H1 (cell line): ENCODE measurements around the gene SLIT3. TPM values are rescaled to one million over a fixed set of nuclear protein-coding genes. Genes with fewer than 3 reads are reported as not detected.

Experiments used
- CTCF ChIA-PET: fragments of 300-600 bp; sonication (Branson Sonifier 250); formaldehyde crosslinking; loops from one replicate; lab custom pipeline; 2021; ENCODE audit not compliant: partially characterized antibody; lab: Charles Lee
- POLR2A ChIA-PET: fragments of 300-600 bp; sonication (Branson Sonifier 250); formaldehyde crosslinking; loops from one replicate; lab custom pipeline; 2021; ENCODE audit warnings: inconsistent platforms; ENCODE audit not compliant: partially characterized antibody; lab: Charles Lee
- DNase-seq, 2 experiments: peaks; one replicate each; pipeline versions ENCODE4 v3.0.0 to v3.0.0-alpha.2; 2010 to 2022; ENCODE audit warnings: low spot score in 2 of 2, low read depth in 1 of 2, mixed read lengths in 1 of 2
- FAIRE-seq: peaks from 2 replicates; lab custom pipeline; 2011; peaks lifted over from hg19 to GRCh38; lab: Jason Lieb, UNC
- H2AFZ ChIP-seq: 2 replicates; pipeline ENCODE4 v1.8.1; 2012; ENCODE audit warnings: low read length, inconsistent platforms
- H2AK5ac ChIP-seq: 2 replicates; pipeline ENCODE4 v1.6.1; 2013; ENCODE audit warnings: low read depth, low read length
- H2BK120ac ChIP-seq: replicated peaks from 2 replicates; pipeline ENCODE3; 2013; ENCODE audit warnings: low read depth, low read length, inconsistent platforms
- H2BK12ac ChIP-seq: 2 replicates; pipeline ENCODE4 v1.6.1; 2013; ENCODE audit warnings: low read depth, low read length
- H2BK15ac ChIP-seq: 2 replicates; pipeline ENCODE4 v1.6.1; 2013; ENCODE audit warnings: low read length
- H2BK20ac ChIP-seq: 2 replicates; pipeline ENCODE4 v1.6.1; 2013; ENCODE audit warnings: low read length
- H2BK5ac ChIP-seq: 2 replicates; pipeline ENCODE4 v1.6.1; 2013; ENCODE audit warnings: low read depth, low read length
- H3K14ac ChIP-seq: 2 replicates; pipeline ENCODE4 v1.6.1; 2013; ENCODE audit warnings: inconsistent platforms; ENCODE audit not compliant: insufficient read length
- H3K18ac ChIP-seq: 2 replicates; pipeline ENCODE4 v1.6.1; 2013; ENCODE audit warnings: low read length; ENCODE audit errors: extremely low read depth
- H3K23ac ChIP-seq: 2 replicates; pipeline ENCODE4 v1.6.1; 2013; ENCODE audit warnings: inconsistent platforms; ENCODE audit not compliant: insufficient read length
- H3K23me2 ChIP-seq: 2 replicates; pipeline ENCODE4 v1.6.1; 2013; ENCODE audit warnings: low read depth, low read length
- H3K27ac ChIP-seq: 2 replicates; pipeline ENCODE4 v1.6.1; 2011; ENCODE audit warnings: low read depth, low read length, inconsistent platforms
- H3K27me3 ChIP-seq, 4 experiments: replicated peaks in 1 of 4; 1 replicate in 1 of 4; 2 replicates in 3 of 4; pipeline versions ENCODE4 v1.6.1 to v1.8.1; 2011 to 2013; ENCODE audit warnings: low read length in 3 of 4, mild to moderate bottlenecking in 3 of 4, inconsistent platforms in 2 of 4, mixed read lengths in 2 of 4, moderate library complexity in 1 of 4; ENCODE audit not compliant: control insufficient read depth in 3 of 4, insufficient read depth in 3 of 4; ENCODE audit errors: extremely low read depth in 1 of 4
- H3K36me3 ChIP-seq, 4 experiments: 2 replicates each; pipeline versions ENCODE4 v1.6.1 to v1.8.1; 2011 to 2013; ENCODE audit warnings: mild to moderate bottlenecking in 4 of 4, low read length in 3 of 4, moderate library complexity in 2 of 4, control low read depth in 1 of 4, inconsistent platforms in 1 of 4; ENCODE audit not compliant: insufficient read depth in 4 of 4, control insufficient read depth in 2 of 4
- H3K4ac ChIP-seq: replicated peaks from 2 replicates; pipeline ENCODE3; 2013; ENCODE audit warnings: low read length, low read depth, mixed read lengths, inconsistent platforms; ENCODE audit not compliant: insufficient read length
- H3K4me1 ChIP-seq, 4 experiments: replicated peaks in 1 of 4; 1 replicate in 1 of 4; 2 replicates in 3 of 4; pipeline versions ENCODE4 v1.6.1 to v1.8.1; 2011 to 2013; ENCODE audit warnings: low read length in 3 of 4, inconsistent platforms in 2 of 4, mixed read lengths in 1 of 4; ENCODE audit not compliant: insufficient read depth in 4 of 4, control insufficient read depth in 3 of 4
- H3K4me2 ChIP-seq, 2 experiments: 2 replicates each; pipeline versions ENCODE4 v1.6.1 to v1.8.1; 2011 to 2013; ENCODE audit warnings: low read depth in 2 of 2, low read length in 2 of 2, control low read depth in 1 of 2, inconsistent platforms in 1 of 2, mild to moderate bottlenecking in 1 of 2; ENCODE audit not compliant: insufficient read depth in 1 of 2
- H3K4me3 ChIP-seq, 4 experiments: fragments of 200-600, 300-600 bp in 1 of 4; sonication (generic), shearing (Covaris generic), sonication (Bioruptor Twin) in 1 of 4; 2 replicates each; pipeline versions ENCODE4 v1.5.1 to v1.8.1; 2011 to 2016; ENCODE audit warnings: low read length in 4 of 4, low read depth in 3 of 4, control low read depth in 2 of 4, inconsistent platforms in 2 of 4, mild to moderate bottlenecking in 2 of 4, mixed read lengths in 1 of 4, moderate library complexity in 1 of 4; ENCODE audit not compliant: insufficient read depth in 2 of 4; ENCODE audit errors: extremely low read depth in 1 of 4
- H3K56ac ChIP-seq: replicated peaks from 2 replicates; pipeline ENCODE3; 2013; ENCODE audit warnings: low read depth, mild to moderate bottlenecking, mixed read lengths, low read length, inconsistent platforms; ENCODE audit not compliant: insufficient read length
- H3K79me1 ChIP-seq: 2 replicates; pipeline ENCODE4 v1.6.1; 2013; ENCODE audit warnings: low read depth, low read length, control low read depth
- H3K79me2 ChIP-seq, 2 experiments: 2 replicates each; pipeline versions ENCODE4 v1.6.1 to v1.8.1; 2012 to 2013; ENCODE audit warnings: low read length in 2 of 2, mild to moderate bottlenecking in 2 of 2, inconsistent platforms in 1 of 2; ENCODE audit not compliant: insufficient read depth in 2 of 2, control insufficient read depth in 1 of 2
- H3K9ac ChIP-seq, 4 experiments: replicated peaks in 1 of 4; 1 replicate in 1 of 4; 2 replicates in 3 of 4; pipeline versions ENCODE4 v1.6.1 to v1.8.1; 2011 to 2013; ENCODE audit warnings: low read depth in 3 of 4, low read length in 3 of 4, control low read depth in 2 of 4, mild to moderate bottlenecking in 2 of 4, moderate library complexity in 2 of 4, inconsistent platforms in 1 of 4; ENCODE audit errors: extremely low read depth in 1 of 4
- H3K9me3 ChIP-seq, 2 experiments: 2 replicates each; pipeline versions ENCODE4 v1.6.1 to v1.8.1; 2012 to 2013; ENCODE audit warnings: mild to moderate bottlenecking in 2 of 2, moderate library complexity in 2 of 2, control low read depth in 1 of 2, inconsistent platforms in 1 of 2, low read depth in 1 of 2, low read length in 1 of 2, mixed read lengths in 1 of 2; ENCODE audit not compliant: insufficient read depth in 2 of 2
- H4K20me1 ChIP-seq, 2 experiments: replicated peaks in 1 of 2; 2 replicates each; pipeline versions ENCODE3 to v1.8.1; 2011 to 2013; ENCODE audit warnings: inconsistent platforms in 2 of 2, low read length in 2 of 2, mild to moderate bottlenecking in 1 of 2; ENCODE audit not compliant: insufficient read depth in 2 of 2, control insufficient read depth in 1 of 2
- H4K5ac ChIP-seq: 2 replicates; pipeline ENCODE4 v1.6.1; 2013; ENCODE audit warnings: low read length, low read depth, mixed read lengths, inconsistent platforms; ENCODE audit not compliant: insufficient read length
- H4K8ac ChIP-seq: 2 replicates; pipeline ENCODE4 v1.8.0; 2013; ENCODE audit warnings: mild to moderate bottlenecking, moderate library complexity, low read length, inconsistent platforms; ENCODE audit not compliant: insufficient read depth; ENCODE audit errors: extremely low read depth
- H4K91ac ChIP-seq: replicated peaks from 2 replicates; pipeline ENCODE3; 2013; ENCODE audit warnings: low read length, mixed read lengths, inconsistent platforms; ENCODE audit not compliant: insufficient read length
- CBX8 ChIP-seq: fragments of 300-800, 300-1000 bp; sonication (generic); IDR thresholded peaks from 2 replicates; pipeline ENCODE4 v1.7.1; 2016; ENCODE audit warnings: low read depth, low read length, borderline replicate concordance
- MAFK ChIP-seq: IDR thresholded peaks from 2 replicates; pipeline ENCODE4 v1.6.1; 2012; ENCODE audit warnings: low read depth, mild to moderate bottlenecking, improper control_type of control experiment, low read length
- POU5F1 ChIP-seq: IDR thresholded peaks from 2 replicates; pipeline ENCODE4 v1.6.1; 2011; ENCODE audit warnings: low read depth, mild to moderate bottlenecking, low read length, moderate library complexity
- RAD21 ChIP-seq, 2 experiments: IDR thresholded peaks in 1 of 2; conservative IDR thresholded peaks in 1 of 2; 2 replicates each; pipeline ENCODE4 v1.6.1; 2011; ENCODE audit warnings: low read depth in 2 of 2, low read length in 2 of 2, improper control_type of control experiment in 1 of 2, inconsistent platforms in 1 of 2, mild to moderate bottlenecking in 1 of 2, moderate library complexity in 1 of 2
- RNF2 ChIP-seq: fragments of 200-900, 300-1000 bp; sonication (generic); IDR thresholded peaks from 2 replicates; pipeline ENCODE4 v1.7.1; 2016; ENCODE audit warnings: borderline replicate concordance, low read depth, mild to moderate bottlenecking, antibody characterized with exemption, low read length; ENCODE audit not compliant: poor library complexity, severe bottlenecking; ENCODE audit errors: missing control alignments
- SRF ChIP-seq: IDR thresholded peaks from 2 replicates; pipeline ENCODE4 v1.6.1; 2011; ENCODE audit warnings: mild to moderate bottlenecking, low read depth, low read length, moderate library complexity
- TAF7 ChIP-seq: optimal IDR thresholded peaks from 2 replicates; pipeline ENCODE3; 2011; ENCODE audit warnings: low read depth, mild to moderate bottlenecking, inconsistent platforms, low read length, moderate library complexity, borderline replicate concordance
- WGBS, 2 experiments: shearing (Covaris generic) in 1 of 2; methylation state at CpG; one replicate each; pipeline versions ENCODE4 v1.1.6 to v1.1.7; 2013 to 2015; ENCODE audit warnings: low lambda C conversion rate in 2 of 2, mixed read lengths in 2 of 2, inconsistent platforms in 1 of 2, low coverage in 1 of 2, missing lambda C conversion rate in 1 of 2; ENCODE audit not compliant: insufficient replicate concordance in 2 of 2, insufficient coverage in 1 of 2, insufficient read length in 1 of 2; ENCODE audit errors: extremely low coverage in 1 of 2, missing lambda C conversion rate in 1 of 2; 5-methylcytosine and 5-hydroxymethylcytosine counted together
- polyA plus RNA-seq, 7 experiments: library from polyadenylated mRNA; depleted of rRNA in 3 of 7; stranded (reverse) in 5 of 7; unstranded in 2 of 7; fragments of >200 nt in 5 of 7; fragments of 200-250 nt in 2 of 7; gene quantifications; 1 replicate in 5 of 7; 2 replicates in 1 of 7; 4 replicates in 1 of 7; pipeline versions ENCODE4 v1.2.1 to v1.2.3, GENCODE V29; 2011 to 2013; ENCODE audit warnings: missing spikeins in 2 of 7, mixed read lengths in 2 of 7
- total RNA-seq: library from RNA; stranded (reverse); fragmentation: NEBNext Ultra II Directional; extraction: Animal tissue kit (Norgen Biotek cat#: 25700); gene quantifications from 2 replicates; pipeline ENCODE4 v1.2.1, GENCODE V29; 2021
- TF ChIP-seq, protein P1 (sequence below): IDR thresholded peaks from 2 replicates; pipeline ENCODE4 v1.6.1; 2012; ENCODE audit warnings: inconsistent platforms
- TF ChIP-seq, protein P2 (sequence below), 3 experiments: IDR thresholded peaks; 1 replicate in 2 of 3; 2 replicates in 1 of 3; pipeline versions ENCODE4 v1.5.1 to v1.6.1; 2011; ENCODE audit warnings: low read length in 3 of 3, mild to moderate bottlenecking in 3 of 3, inconsistent platforms in 2 of 3, low read depth in 1 of 3, moderate library complexity in 1 of 3; ENCODE audit not compliant: insufficient read depth in 1 of 3; ENCODE audit errors: control extremely low read depth in 1 of 3

Gene SLIT3
- total and polyA plus RNA-seq, 2 of the 8 experiments (the other 6 are each of a cell fraction or from before 2014, with no cell fraction given) = 1.1 to 1.2 TPM

DNA sequence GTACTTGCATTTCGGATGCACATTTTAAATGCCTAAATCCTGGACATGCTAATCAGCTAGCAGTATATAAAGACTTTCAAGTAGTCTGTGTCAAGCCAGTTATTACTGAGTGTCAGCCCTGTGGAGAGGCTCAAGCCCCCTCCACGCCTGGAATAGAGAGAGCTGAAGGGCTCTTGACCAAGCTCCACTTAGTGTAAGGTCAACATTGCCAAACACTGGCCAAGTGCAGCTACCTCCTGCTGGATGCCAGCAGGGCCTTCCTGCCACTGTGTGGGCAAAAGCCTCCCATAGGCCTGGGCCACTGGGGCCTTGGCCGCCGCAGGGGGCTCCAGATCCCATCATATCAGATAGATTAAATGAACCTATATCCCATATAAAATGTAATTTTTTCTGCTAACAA is 482.4 kb downstream of the SLIT3 start:
- Histone ChIP-seq H3K36me3 (no peaks in the 10 kb centered on the region), H3K9me3 (no peaks in the 10 kb centered on the region), H2AK5ac (no peak overlapping the region), H3K4me3 (no peak overlapping the region), H4K5ac (no peak overlapping the region), H3K79me2 (no peaks in the 10 kb centered on the region), H3K56ac (no peak overlapping the region), H2AFZ (no peak overlapping the region), H3K27me3 (no peaks in the 10 kb centered on the region; a peak in 2 of 7 replicates), H3K4me1 (peaks cover 0 to 4% (median 2%) of the 10 kb centered on the region in 4 experiments; a peak in 2 of 7 replicates), H3K18ac (0 out of 2 replicates have a peak overlapping the region, but pooled peaks have one; percentile 4), H3K4me2 (no peak overlapping the region; a peak in 1 of 4 replicates), H3K4ac (no peak overlapping the region), H4K91ac (no peak overlapping the region), H3K27ac (no peak overlapping the region), H3K9ac (no peak overlapping the region), H2BK12ac (no peak overlapping the region), H4K8ac (no peak overlapping the region), H2BK120ac (no peak overlapping the region), H3K79me1 (no peaks in the 10 kb centered on the region), H2BK15ac (no peak overlapping the region), H2BK20ac (no peak overlapping the region), H3K23ac (no peak overlapping the region), H2BK5ac (no peak overlapping the region), H3K23me2 (no peaks in the 10 kb centered on the region), H3K14ac (no peak overlapping the region), H4K20me1 (no peaks in the 10 kb centered on the region)
- DNase-seq = no peak
- WGBS, 2 experiments = 83% methylated on average over 4 of the region's 4 CpGs; no CpG with 5 or more reads in 1 of the 2 experiments
- no peak for FAIRE-seq
- POLR2A ChIA-PET = interaction anchor here (1.0 kb wide), 1 partner anchor 15 kb away, joined by 3 read pairs; no protein-coding TSS in a partner anchor
- CTCF ChIA-PET = interaction anchor here (1.1 kb wide), 2 partner anchors 11 to 16 kb away, joined by 3 read pairs; no protein-coding TSS in a partner anchor
- no peak for TF ChIP-seq RAD21 (IDR thresholded peaks at IDR 0.05 in 1 of 2, conservative IDR thresholded peaks at IDR 0.05 in 1 of 2; ENCODE audit: low read depth in 2 of 2, low read length in 2 of 2)
- TF ChIP-seq, protein P1, sequence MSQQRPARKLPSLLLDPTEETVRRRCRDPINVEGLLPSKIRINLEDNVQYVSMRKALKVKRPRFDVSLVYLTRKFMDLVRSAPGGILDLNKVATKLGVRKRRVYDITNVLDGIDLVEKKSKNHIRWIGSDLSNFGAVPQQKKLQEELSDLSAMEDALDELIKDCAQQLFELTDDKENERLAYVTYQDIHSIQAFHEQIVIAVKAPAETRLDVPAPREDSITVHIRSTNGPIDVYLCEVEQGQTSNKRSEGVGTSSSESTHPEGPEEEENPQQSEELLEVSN = no peak
- TF ChIP-seq RNF2 = no peak
- no peak for TF ChIP-seq POU5F1
- TF ChIP-seq TAF7 = no peak
- TF ChIP-seq, protein P2, sequence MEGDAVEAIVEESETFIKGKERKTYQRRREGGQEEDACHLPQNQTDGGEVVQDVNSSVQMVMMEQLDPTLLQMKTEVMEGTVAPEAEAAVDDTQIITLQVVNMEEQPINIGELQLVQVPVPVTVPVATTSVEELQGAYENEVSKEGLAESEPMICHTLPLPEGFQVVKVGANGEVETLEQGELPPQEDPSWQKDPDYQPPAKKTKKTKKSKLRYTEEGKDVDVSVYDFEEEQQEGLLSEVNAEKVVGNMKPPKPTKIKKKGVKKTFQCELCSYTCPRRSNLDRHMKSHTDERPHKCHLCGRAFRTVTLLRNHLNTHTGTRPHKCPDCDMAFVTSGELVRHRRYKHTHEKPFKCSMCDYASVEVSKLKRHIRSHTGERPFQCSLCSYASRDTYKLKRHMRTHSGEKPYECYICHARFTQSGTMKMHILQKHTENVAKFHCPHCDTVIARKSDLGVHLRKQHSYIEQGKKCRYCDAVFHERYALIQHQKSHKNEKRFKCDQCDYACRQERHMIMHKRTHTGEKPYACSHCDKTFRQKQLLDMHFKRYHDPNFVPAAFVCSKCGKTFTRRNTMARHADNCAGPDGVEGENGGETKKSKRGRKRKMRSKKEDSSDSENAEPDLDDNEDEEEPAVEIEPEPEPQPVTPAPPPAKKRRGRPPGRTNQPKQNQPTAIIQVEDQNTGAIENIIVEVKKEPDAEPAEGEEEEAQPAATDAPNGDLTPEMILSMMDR (IDR thresholded peaks at IDR 0.05; ENCODE audit: control extremely low read depth in 1 of 3, insufficient read depth in 1 of 3, low read depth in 1 of 3, low read length in 3 of 3) = no peak
- TF ChIP-seq SRF = no peak
- TF ChIP-seq CBX8 = no peak
- TF ChIP-seq MAFK = no peak
